Keratinocyte (primary cell): ENCODE measurements around the gene TMF1. TPM values are rescaled to one million over a fixed set of nuclear protein-coding genes. Genes with fewer than 3 reads are reported as not detected.

Source experiments
- DNase-seq: peaks from one replicate; pipeline ENCODE4 v3.0.0-alpha.2; 2011; ENCODE audit warnings: low read depth, missing footprints, low spot score
- FAIRE-seq: peaks from 2 replicates; lab custom pipeline; 2011; peaks lifted over from hg19 to GRCh38; lab: Jason Lieb, UNC
- H2AFZ ChIP-seq: 2 replicates; pipeline ENCODE4 v1.6.0; 2012; ENCODE audit warnings: low read length, control low read depth, inconsistent platforms; ENCODE audit not compliant: control insufficient read depth
- H3K27ac ChIP-seq: 2 replicates; pipeline ENCODE4 v1.5.1; 2011; ENCODE audit warnings: low read length; ENCODE audit not compliant: control insufficient read depth, insufficient read depth
- H3K27me3 ChIP-seq: 3 replicates; pipeline ENCODE4 v1.6.0; 2011; ENCODE audit warnings: low read length; ENCODE audit not compliant: control insufficient read depth, insufficient read depth; ENCODE audit errors: extremely low read depth
- H3K36me3 ChIP-seq, 2 experiments: 2 replicates in 1 of 2; 3 replicates in 1 of 2; pipeline ENCODE4 v1.5.1; 2011; ENCODE audit warnings: low read length in 2 of 2, mild to moderate bottlenecking in 1 of 2; ENCODE audit not compliant: control insufficient read depth in 2 of 2, insufficient read depth in 2 of 2; ENCODE audit errors: extremely low read depth in 1 of 2
- H3K4me1 ChIP-seq: 3 replicates; pipeline ENCODE4 v1.5.1; 2011; ENCODE audit warnings: low read length; ENCODE audit not compliant: control insufficient read depth, insufficient read depth; ENCODE audit errors: extremely low read depth
- H3K4me2 ChIP-seq: 3 replicates; pipeline ENCODE4 v1.6.0; 2011; ENCODE audit warnings: low read depth, low read length; ENCODE audit not compliant: control insufficient read depth, insufficient read depth; ENCODE audit errors: extremely low read depth
- H3K4me3 ChIP-seq, 3 experiments: fragments of 200-600 bp in 1 of 3; sonication (generic) in 1 of 3; 2 replicates in 2 of 3; 3 replicates in 1 of 3; pipeline ENCODE4 v1.5.1; 2011 to 2016; ENCODE audit warnings: low read length in 3 of 3, mild to moderate bottlenecking in 3 of 3, control low read depth in 2 of 3, inconsistent platforms in 1 of 3, low read depth in 1 of 3, mixed read lengths in 1 of 3, mixed run types in 1 of 3, moderate library complexity in 1 of 3; ENCODE audit not compliant: control insufficient read depth in 2 of 3, insufficient read depth in 2 of 3; ENCODE audit errors: extremely low read depth in 1 of 3
- H3K79me2 ChIP-seq: 2 replicates; pipeline ENCODE4 v1.6.0; 2012; ENCODE audit warnings: low read length; ENCODE audit not compliant: control insufficient read depth, insufficient read depth
- H3K9ac ChIP-seq: 3 replicates; pipeline ENCODE4 v1.6.0; 2011; ENCODE audit warnings: low read length; ENCODE audit not compliant: control insufficient read depth, insufficient read depth; ENCODE audit errors: extremely low read depth
- H3K9me1 ChIP-seq: 3 replicates; pipeline ENCODE4 v1.6.0; 2011; ENCODE audit warnings: low read length; ENCODE audit not compliant: control insufficient read depth, insufficient read depth; ENCODE audit errors: extremely low read depth
- H3K9me3 ChIP-seq: 2 replicates; pipeline ENCODE4 v1.5.1; 2012; ENCODE audit warnings: low read depth, low read length; ENCODE audit not compliant: control insufficient read depth
- H4K20me1 ChIP-seq: 3 replicates; pipeline ENCODE4 v1.6.0; 2011; ENCODE audit warnings: low read length; ENCODE audit not compliant: control insufficient read depth, insufficient read depth; ENCODE audit errors: extremely low read depth
- CTCF ChIP-seq, 3 experiments: IDR thresholded peaks in 1 of 3; conservative IDR thresholded peaks in 1 of 3; optimal IDR thresholded peaks in 1 of 3; 2 replicates in 2 of 3; 3 replicates in 1 of 3; pipeline versions ENCODE3 to v1.5.1; 2011; ENCODE audit warnings: low read length in 3 of 3, mild to moderate bottlenecking in 3 of 3, moderate library complexity in 2 of 3, control low read depth in 1 of 3, inconsistent platforms in 1 of 3; ENCODE audit not compliant: insufficient read depth in 2 of 3; ENCODE audit errors: extremely low read depth in 1 of 3
- EZH2 ChIP-seq: IDR thresholded peaks from one replicate; pipeline ENCODE4 v1.6.1; 2012; ENCODE audit warnings: inconsistent platforms, mild to moderate bottlenecking, low read length, moderate library complexity
- dilution Hi-C: fragments of 300-500 bp; cut with MboI; formaldehyde crosslinking; loops from one replicate; pipeline ENCODE4 v1.7.0; 2020; ENCODE audit warnings: low sequenced_read_pairs; ENCODE audit not compliant: extremely low pct_ligation_motif_present
- polyA plus RNA-seq, 5 experiments: library from polyadenylated mRNA; depleted of rRNA in 3 of 5; stranded (reverse) in 3 of 5; stranded (forward) in 1 of 5; unstranded in 1 of 5; fragments of >200 nt; gene quantifications; 1 replicate in 1 of 5; 2 replicates in 3 of 5; 3 replicates in 1 of 5; pipeline versions ENCODE4 v1.2.1 to v1.2.3, GENCODE V29; 2011 to 2012; ENCODE audit warnings: missing spikeins in 2 of 5, low read depth in 1 of 5, low replicate concordance in 1 of 5

The TMF1 gene
- polyA plus RNA-seq, 1 donor (not counting 4 experiments of a cell fraction or from before 2014, with no cell fraction given): 13.7 TPM

DNA sequence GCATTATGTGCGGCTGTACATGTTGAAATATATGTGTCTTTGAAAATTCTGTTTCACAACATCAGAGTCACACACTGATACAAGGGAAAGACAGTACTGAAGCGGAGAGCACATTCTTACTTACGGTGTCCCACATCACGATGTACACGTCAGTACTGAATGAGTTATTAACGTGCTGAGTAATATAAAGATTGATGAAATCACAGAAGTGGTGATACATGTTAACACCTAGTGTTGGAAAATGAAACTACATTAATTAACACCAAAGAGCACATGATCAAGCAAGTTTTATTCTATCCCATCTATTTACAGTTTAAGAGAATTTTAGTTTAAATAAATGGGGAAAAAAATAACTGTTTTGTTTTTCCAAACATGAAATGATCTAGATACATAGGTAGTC lies 54.2 kb downstream of the TMF1 start:
- no peak overlapping the region for H2AFZ ChIP-seq
- no peak for TF ChIP-seq CTCF (optimal IDR thresholded peaks at IDR 0.05 in 1 of 3, IDR thresholded peaks at IDR 0.05 in 1 of 3, conservative IDR thresholded peaks at IDR 0.05 in 1 of 3; ENCODE audit: extremely low read depth in 1 of 3, insufficient read depth in 2 of 3, low read length in 3 of 3)
- TF ChIP-seq EZH2: no peak

GRCh38 chr3:68996356-68996995 lies 55.7 kb downstream of the TMF1 start:
- FAIRE-seq: peak; percentile 99
- Histone ChIP-seq H3K27me3 (no peaks in the 10 kb centered on the region), H3K36me3 (peaks cover 12 to 24% of the 10 kb centered on the region in 2 experiments), H3K9me1 (no peaks in the 10 kb centered on the region), H3K79me2 (no peaks in the 10 kb centered on the region), H4K20me1 (no peaks in the 10 kb centered on the region), H3K4me1 (peaks cover 15% of the 10 kb centered on the region), H3K9me3 (no peaks in the 10 kb centered on the region), H3K9ac (no peak overlapping the region), H3K27ac (peak overlapping the region; percentile 54), H2AFZ (no peak overlapping the region), H3K4me2 (no peak overlapping the region), H3K4me3 (no peak overlapping the region)
- dilution Hi-C loops: no loop called here
- peak; percentile 68 for DNase-seq
- no peak for TF ChIP-seq EZH2
- no peak for TF ChIP-seq CTCF (optimal IDR thresholded peaks at IDR 0.05 in 1 of 3, IDR thresholded peaks at IDR 0.05 in 1 of 3, conservative IDR thresholded peaks at IDR 0.05 in 1 of 3; ENCODE audit: extremely low read depth in 1 of 3, insufficient read depth in 2 of 3, low read length in 3 of 3)

More for the DNA sequence above, 54.2 kb downstream of the TMF1 start:
- Histone ChIP-seq H3K36me3 (peaks cover 13 to 32% of the 10 kb centered on the region in 2 experiments), H3K27ac (no peak overlapping the region), H3K9me3 (no peaks in the 10 kb centered on the region), H3K79me2 (no peaks in the 10 kb centered on the region), H3K9me1 (no peaks in the 10 kb centered on the region), H3K4me2 (no peak overlapping the region), H3K4me1 (peaks cover 15% of the 10 kb centered on the region), H3K9ac (no peak overlapping the region), H3K27me3 (no peaks in the 10 kb centered on the region), H4K20me1 (no peaks in the 10 kb centered on the region), H3K4me3 (no peak overlapping the region)
- DNase-seq (no peak), FAIRE-seq (peak; percentile 36)
- dilution Hi-C loops: no loop called here
